Right renal cortex interstitium (tissue), 3 donors: Measurements from ENCODE around the gene CRIM1. TPM values are rescaled to one million over a fixed set of nuclear protein-coding genes. Genes with fewer than 3 reads are reported as not detected.

Experiments used
- DNase-seq, 3 donors: peaks; one replicate each; pipeline ENCODE4 v3.0.0-alpha.2; 2013; ENCODE audit warnings: low read depth in 3 of 3, low spot score in 2 of 3
- polyA plus RNA-seq, 3 donors: library from polyadenylated mRNA; unstranded; fragments of 120-200 nt; gene quantifications; one replicate each; pipeline ENCODE4 v1.2.1, GENCODE V29; 2013; ENCODE audit not compliant: insufficient read length in 3 of 3

CRIM1 gene
- polyA plus RNA-seq, 3 donors, result 91.7 to 97.3 (median 95.7) TPM

- no peak for DNase-seq
Measured at GRCh38 chr2:36451512-36451911, 95.9 kb downstream of the CRIM1 start.

GRCh38 chr2:36452260-36452659 lies 96.7 kb downstream of the CRIM1 start:
- no peak for DNase-seq

GRCh38 chr2:36453652-36454051 lies 98.1 kb downstream of the CRIM1 start:
- no peak for DNase-seq

GRCh38 chr2:36455011-36455410 lies 99.4 kb downstream of the CRIM1 start:
- no peak for DNase-seq

GRCh38 chr2:36455788-36456187 lies 100.2 kb downstream of the CRIM1 start:
- no peak for DNase-seq

- DNase-seq, result no peak
Measured at GRCh38 chr2:36456227-36457175, 100.9 kb downstream of the CRIM1 start.

GRCh38 chr2:36458106-36458505 lies 102.5 kb downstream of the CRIM1 start:
- DNase-seq, result no peak

- DNase-seq, result no peak
Measured at GRCh38 chr2:36459725-36460137, 104.2 kb downstream of the CRIM1 start.

- DNase-seq, result no peak
Measured at GRCh38 chr2:36461039-36461681, 105.6 kb downstream of the CRIM1 start.

- no peak for DNase-seq
Measured at GRCh38 chr2:36462311-36462935, 106.8 kb downstream of the CRIM1 start.

GRCh38 chr2:36463365-36463764 lies 107.8 kb downstream of the CRIM1 start:
- no peak for DNase-seq

GRCh38 chr2:36464006-36464721 lies 108.6 kb downstream of the CRIM1 start:
- no peak for DNase-seq

- no peak for DNase-seq
Measured at GRCh38 chr2:36466135-36466534, 110.6 kb downstream of the CRIM1 start.

GRCh38 chr2:36468463-36469105 lies 113.0 kb downstream of the CRIM1 start:
- DNase-seq, result no peak

- DNase-seq, result no peak
Measured at GRCh38 chr2:36469106-36469477, 113.5 kb downstream of the CRIM1 start.

GRCh38 chr2:36469710-36470109 lies 114.1 kb downstream of the CRIM1 start:
- no peak for DNase-seq

- DNase-seq, result no peak
Measured at GRCh38 chr2:36473230-36473629, 117.7 kb downstream of the CRIM1 start.

- DNase-seq, result no peak
Measured at GRCh38 chr2:36476411-36476810, 120.8 kb downstream of the CRIM1 start.

- no peak for DNase-seq
Measured at GRCh38 chr2:36477315-36477714, 121.7 kb downstream of the CRIM1 start.

GRCh38 chr2:36477746-36478145 lies 122.2 kb downstream of the CRIM1 start:
- DNase-seq, result no peak
